GM12878 (cell line): ENCODE results near the gene GALNT9. TPM values are rescaled to one million over a fixed set of nuclear protein-coding genes. Genes with fewer than 3 reads are reported as not detected.

Experiments
- BCLAF1 ChIP-seq: fragments of 450-650 bp; IDR thresholded peaks from 2 replicates; pipeline ENCODE4 v1.6.1; 2017; ENCODE audit warnings: antibody characterized with exemption, mild to moderate bottlenecking, moderate library complexity
- CBFB ChIP-seq: IDR thresholded peaks from 2 replicates; pipeline ENCODE4 v1.6.1; 2016; ENCODE audit warnings: antibody characterized with exemption, low read depth
- DPF2 ChIP-seq: fragments of 450-650 bp; IDR thresholded peaks from 2 replicates; pipeline ENCODE4 v1.6.1; 2017; ENCODE audit warnings: mild to moderate bottlenecking
- KAT2A ChIP-seq: conservative IDR thresholded peaks from 2 replicates; pipeline ENCODE4 v1.6.1; 2011; ENCODE audit warnings: low read depth, low read length; ENCODE audit not compliant: control insufficient read depth
- NFXL1 ChIP-seq: fragments of 450-650 bp; IDR thresholded peaks from 2 replicates; pipeline ENCODE4 v1.6.1; 2017; ENCODE audit warnings: antibody characterized with exemption, mild to moderate bottlenecking, borderline replicate concordance
- polyA plus RNA-seq, 11 experiments: library from polyadenylated mRNA; depleted of rRNA in 4 of 11; unstranded in 6 of 11; stranded (reverse) in 5 of 11; fragments of >200 nt; fragmentation: Nextera tagmentation in 4 of 11; fragmentation: Illumina TruSeq in 1 of 11; extraction: Ambion mirVana in 4 of 11; extraction: Trizol in 1 of 11; gene quantifications; 1 replicate in 1 of 11; 2 replicates in 10 of 11; pipeline versions ENCODE4 v1.2.1 to v1.2.3, GENCODE V29; 2011 to 2016; ENCODE audit warnings: inconsistent platforms in 2 of 11, missing spikeins in 2 of 11, low read depth in 1 of 11
- total RNA-seq, 4 experiments: library from RNA; depleted of rRNA in 3 of 4; stranded (reverse); fragments of >200 nt in 3 of 4; fragmentation: Illumina TruSeq in 1 of 4; extraction: Trizol in 1 of 4; gene quantifications; 2 replicates each; pipeline versions ENCODE4 v1.2.1 to v1.2.3, GENCODE V29; 2013 to 2021
- TF ChIP-seq, protein P1 (sequence below): fragments of 450-650 bp; formaldehyde crosslinking; IDR thresholded peaks from 2 replicates; pipeline ENCODE4 v1.4.0; 2020; ENCODE audit warnings: mild to moderate bottlenecking, moderate library complexity

The GALNT9 gene
- total and polyA plus RNA-seq, 10 of the 15 experiments (the other 5 are each of a cell fraction or from before 2014, with no cell fraction given) = 0.04 TPM; not detected in 9

DNA sequence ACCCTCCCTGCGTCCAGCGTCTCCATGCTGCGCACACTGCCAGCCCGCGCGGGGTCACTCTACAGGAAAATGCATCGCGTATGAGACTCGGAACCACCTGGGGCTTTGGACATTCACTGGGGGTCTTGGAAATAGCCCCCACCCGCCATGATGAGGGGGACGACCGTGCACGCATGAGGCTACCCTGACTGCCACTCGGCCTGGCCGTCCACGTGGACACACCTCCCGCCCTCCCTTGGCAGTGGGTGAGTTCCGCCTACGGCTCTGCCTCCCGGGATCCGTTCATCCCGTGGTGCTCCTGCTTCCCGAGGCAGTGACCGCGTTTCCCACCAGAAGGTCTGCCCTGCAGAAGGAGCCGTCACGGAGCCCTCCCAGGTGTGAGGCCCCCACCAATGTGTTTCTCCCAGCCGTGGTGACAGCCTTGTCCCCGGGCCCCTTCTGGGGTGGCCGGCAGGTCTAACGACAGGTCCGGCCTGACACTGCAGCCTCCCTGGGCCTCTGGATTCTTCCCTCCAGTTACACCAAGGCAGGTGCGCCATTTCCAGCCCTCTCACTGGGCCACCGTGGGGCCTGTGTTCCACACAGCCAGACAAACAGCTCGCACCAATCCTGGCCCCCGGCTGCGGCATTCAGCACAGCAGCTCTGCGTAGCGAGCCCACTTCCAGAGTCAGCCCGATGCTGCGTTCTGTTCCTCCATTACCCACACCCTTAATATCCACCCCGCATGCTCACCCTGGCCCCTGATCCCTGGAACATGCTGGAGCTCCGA, 11.1 kb upstream of the GALNT9 start (continued):
- TF ChIP-seq, protein P1, sequence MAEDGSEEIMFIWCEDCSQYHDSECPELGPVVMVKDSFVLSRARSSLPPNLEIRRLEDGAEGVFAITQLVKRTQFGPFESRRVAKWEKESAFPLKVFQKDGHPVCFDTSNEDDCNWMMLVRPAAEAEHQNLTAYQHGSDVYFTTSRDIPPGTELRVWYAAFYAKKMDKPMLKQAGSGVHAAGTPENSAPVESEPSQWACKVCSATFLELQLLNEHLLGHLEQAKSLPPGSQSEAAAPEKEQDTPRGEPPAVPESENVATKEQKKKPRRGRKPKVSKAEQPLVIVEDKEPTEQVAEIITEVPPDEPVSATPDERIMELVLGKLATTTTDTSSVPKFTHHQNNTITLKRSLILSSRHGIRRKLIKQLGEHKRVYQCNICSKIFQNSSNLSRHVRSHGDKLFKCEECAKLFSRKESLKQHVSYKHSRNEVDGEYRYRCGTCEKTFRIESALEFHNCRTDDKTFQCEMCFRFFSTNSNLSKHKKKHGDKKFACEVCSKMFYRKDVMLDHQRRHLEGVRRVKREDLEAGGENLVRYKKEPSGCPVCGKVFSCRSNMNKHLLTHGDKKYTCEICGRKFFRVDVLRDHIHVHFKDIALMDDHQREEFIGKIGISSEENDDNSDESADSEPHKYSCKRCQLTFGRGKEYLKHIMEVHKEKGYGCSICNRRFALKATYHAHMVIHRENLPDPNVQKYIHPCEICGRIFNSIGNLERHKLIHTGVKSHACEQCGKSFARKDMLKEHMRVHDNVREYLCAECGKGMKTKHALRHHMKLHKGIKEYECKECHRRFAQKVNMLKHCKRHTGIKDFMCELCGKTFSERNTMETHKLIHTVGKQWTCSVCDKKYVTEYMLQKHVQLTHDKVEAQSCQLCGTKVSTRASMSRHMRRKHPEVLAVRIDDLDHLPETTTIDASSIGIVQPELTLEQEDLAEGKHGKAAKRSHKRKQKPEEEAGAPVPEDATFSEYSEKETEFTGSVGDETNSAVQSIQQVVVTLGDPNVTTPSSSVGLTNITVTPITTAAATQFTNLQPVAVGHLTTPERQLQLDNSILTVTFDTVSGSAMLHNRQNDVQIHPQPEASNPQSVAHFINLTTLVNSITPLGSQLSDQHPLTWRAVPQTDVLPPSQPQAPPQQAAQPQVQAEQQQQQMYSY (CRISPR knock-in tag) = no peak
- TF ChIP-seq BCLAF1 (no peak), CBFB (no peak), KAT2A (no peak), NFXL1 (no peak), DPF2 (no peak)
